IMR-90 (cell line): ENCODE data around the gene ANKRD63. TPM values are rescaled to one million over a fixed set of nuclear protein-coding genes. Genes with fewer than 3 reads are reported as not detected.

Experiments
- ATAC-seq: fragments of 200-7000 bp; cut with Tn5 transposase; 2 replicates; pipeline ENCODE4 v1.9.1; 2020; ENCODE audit warnings: low read depth, mild to moderate bottlenecking, moderate library complexity
- BruUV-seq: library from RNA; stranded (reverse); fragments of 400-500 nt; replicated peaks from 2 replicates; lab custom pipeline; 2021; lab: Mats Ljungman, UMichigan
- CTCF ChIA-PET: fragments of 300-600 bp; formaldehyde crosslinking; extraction: SDS; loops from one replicate; lab custom pipeline; 2021; ENCODE audit warnings: antibody characterized with exemption; lab: Yijun Ruan, JAX
- POLR2A ChIA-PET: fragments of 300-600 bp; sonication (Branson Sonifier 250); formaldehyde crosslinking; loops from one replicate; lab custom pipeline; 2022; ENCODE audit warnings: antibody characterized with exemption; ENCODE audit not compliant: unreplicated experiment; lab: Charles Lee
- DNase-seq: peaks from one replicate; pipeline ENCODE4 v3.0.0; 2013
- H2AFZ ChIP-seq: replicated peaks from 2 replicates; pipeline ENCODE3; 2013; ENCODE audit warnings: low read length, mild to moderate bottlenecking; ENCODE audit not compliant: poor library complexity
- H2AK5ac ChIP-seq: 2 replicates; pipeline ENCODE4 v1.6.1; 2013; ENCODE audit warnings: low read depth, low read length, inconsistent platforms
- H2AK9ac ChIP-seq: replicated peaks from 2 replicates; pipeline ENCODE3; 2013; ENCODE audit warnings: mild to moderate bottlenecking, low read depth, low read length, moderate library complexity; ENCODE audit not compliant: poor library complexity
- H2BK120ac ChIP-seq: 2 replicates; pipeline ENCODE4 v1.6.1; 2013; ENCODE audit warnings: low read depth, low read length, inconsistent platforms
- H2BK15ac ChIP-seq: 3 replicates; pipeline ENCODE4 v1.6.1; 2013; ENCODE audit warnings: low read depth, low read length, inconsistent platforms
- H2BK20ac ChIP-seq: 2 replicates; pipeline ENCODE4 v1.6.1; 2013; ENCODE audit warnings: low read depth, mild to moderate bottlenecking, inconsistent platforms, low read length, moderate library complexity
- H2BK5ac ChIP-seq: 2 replicates; pipeline ENCODE4 v1.6.1; 2013; ENCODE audit warnings: mild to moderate bottlenecking, low read depth, low read length, inconsistent platforms; ENCODE audit not compliant: poor library complexity, severe bottlenecking
- H3K14ac ChIP-seq: replicated peaks from 2 replicates; pipeline ENCODE4 v1.6.1; 2013; ENCODE audit warnings: low read depth, low read length, inconsistent platforms
- H3K18ac ChIP-seq: 2 replicates; pipeline ENCODE4 v1.6.1; 2013; ENCODE audit warnings: low read depth, low read length, control low read depth
- H3K23ac ChIP-seq: 2 replicates; pipeline ENCODE4 v1.6.1; 2013; ENCODE audit warnings: low read depth, low read length, inconsistent platforms
- H3K27ac ChIP-seq: 2 replicates; pipeline ENCODE4 v1.5.1; 2013; ENCODE audit warnings: mild to moderate bottlenecking, control low read depth, low read length; ENCODE audit not compliant: insufficient read depth
- H3K27me3 ChIP-seq: 2 replicates; pipeline ENCODE4 v1.6.1; 2013; ENCODE audit warnings: low read length; ENCODE audit not compliant: control insufficient read depth, insufficient read depth
- H3K36me3 ChIP-seq: 2 replicates; pipeline ENCODE4 v1.6.1; 2013; ENCODE audit warnings: low read length, mixed read lengths; ENCODE audit not compliant: control insufficient read depth, insufficient read depth
- H3K4ac ChIP-seq: 2 replicates; pipeline ENCODE4 v1.6.1; 2013; ENCODE audit warnings: low read depth, low read length, inconsistent platforms
- H3K4me1 ChIP-seq: 2 replicates; pipeline ENCODE4 v1.6.1; 2013; ENCODE audit warnings: low read length, mixed read lengths; ENCODE audit not compliant: control insufficient read depth, insufficient read depth
- H3K4me2 ChIP-seq: 2 replicates; pipeline ENCODE4 v1.6.1; 2013; ENCODE audit warnings: low read depth, mild to moderate bottlenecking, control low read depth, low read length, moderate library complexity
- H3K4me3 ChIP-seq: 2 replicates; pipeline ENCODE4 v1.5.1; 2013; ENCODE audit warnings: low read depth, mild to moderate bottlenecking, control low read depth, low read length, moderate library complexity; ENCODE audit not compliant: insufficient read depth
- H3K56ac ChIP-seq: 2 replicates; pipeline ENCODE4 v1.6.1; 2013; ENCODE audit warnings: low read length, inconsistent platforms; ENCODE audit not compliant: insufficient read depth; ENCODE audit errors: extremely low read depth
- H3K79me1 ChIP-seq, 2 experiments: 2 replicates each; pipeline ENCODE4 v1.6.1; 2013; ENCODE audit warnings: low read length in 2 of 2, inconsistent platforms in 1 of 2, low read depth in 1 of 2
- H3K9ac ChIP-seq: 2 replicates; pipeline ENCODE4 v1.6.1; 2013; ENCODE audit warnings: low read depth, low read length, control low read depth
- H3K9me1 ChIP-seq: 2 replicates; pipeline ENCODE4 v1.6.1; 2013; ENCODE audit warnings: low read length, inconsistent platforms; ENCODE audit not compliant: insufficient read depth
- H3K9me3 ChIP-seq: 2 replicates; pipeline ENCODE4 v1.6.1; 2013; ENCODE audit warnings: low read length; ENCODE audit not compliant: control insufficient read depth, insufficient read depth
- H4K20me1 ChIP-seq: 2 replicates; pipeline ENCODE4 v1.6.1; 2013; ENCODE audit warnings: low read length, inconsistent platforms; ENCODE audit not compliant: insufficient read depth
- H4K5ac ChIP-seq: 2 replicates; pipeline ENCODE4 v1.6.1; 2013; ENCODE audit warnings: mild to moderate bottlenecking, low read depth, low read length, control low read depth
- H4K8ac ChIP-seq, 2 experiments: 2 replicates each; pipeline ENCODE4 v1.6.1; 2013; ENCODE audit warnings: low read depth in 2 of 2, low read length in 2 of 2, control low read depth in 1 of 2, inconsistent platforms in 1 of 2
- H4K91ac ChIP-seq: 2 replicates; pipeline ENCODE4 v1.6.1; 2013; ENCODE audit warnings: low read depth, low read length, inconsistent platforms; ENCODE audit not compliant: insufficient read depth
- BHLHE40 ChIP-seq: fragments of 150-350 bp; IDR thresholded peaks from 2 replicates; pipeline ENCODE4 v1.6.1; 2016; ENCODE audit warnings: mild to moderate bottlenecking, low read depth, low read length
- CEBPB ChIP-seq: IDR thresholded peaks from 2 replicates; pipeline ENCODE4 v1.6.1; 2012; ENCODE audit warnings: low read depth, low read length, improper control_type of control experiment
- CHD1 ChIP-seq: IDR thresholded peaks from 2 replicates; pipeline ENCODE4 v1.6.1; 2012; ENCODE audit warnings: low read depth, low read length, improper control_type of control experiment
- ELK1 ChIP-seq: fragments of 150-350 bp; IDR thresholded peaks from 2 replicates; pipeline ENCODE4 v1.6.1; 2016; ENCODE audit warnings: low read depth, mild to moderate bottlenecking, low read length, moderate library complexity, borderline replicate concordance
- FOS ChIP-seq: fragments of 150-350 bp; IDR thresholded peaks from 2 replicates; pipeline ENCODE4 v1.6.1; 2016; ENCODE audit warnings: low read depth, low read length
- MAFK ChIP-seq: IDR thresholded peaks from 2 replicates; pipeline ENCODE4 v1.6.1; 2012; ENCODE audit warnings: low read depth, low read length, improper control_type of control experiment
- MAZ ChIP-seq: IDR thresholded peaks from 2 replicates; pipeline ENCODE4 v1.6.1; 2012; ENCODE audit warnings: low read depth, mild to moderate bottlenecking, low read length, improper control_type of control experiment, moderate library complexity, borderline replicate concordance
- MXI1 ChIP-seq: IDR thresholded peaks from 2 replicates; pipeline ENCODE4 v1.6.1; 2012; ENCODE audit warnings: low read depth, mild to moderate bottlenecking, low read length, moderate library complexity, borderline replicate concordance
- NFE2L2 ChIP-seq: fragments of 150-350 bp; IDR thresholded peaks from 2 replicates; pipeline ENCODE4 v1.6.1; 2016; ENCODE audit warnings: low read depth, mild to moderate bottlenecking, low read length
- POLR2A ChIP-seq: IDR thresholded peaks from 2 replicates; pipeline ENCODE4 v1.6.1; 2012; ENCODE audit warnings: mild to moderate bottlenecking, low read depth, low read length
- RAD21 ChIP-seq: IDR thresholded peaks from 2 replicates; pipeline ENCODE4 v1.6.1; 2012; ENCODE audit warnings: low read length, improper control_type of control experiment
- RCOR1 ChIP-seq: IDR thresholded peaks from 2 replicates; pipeline ENCODE4 v1.6.1; 2012; ENCODE audit warnings: mild to moderate bottlenecking, low read length, improper control_type of control experiment; ENCODE audit not compliant: insufficient replicate concordance
- RFX5 ChIP-seq: IDR thresholded peaks from 2 replicates; pipeline ENCODE4 v1.8.0; 2012; ENCODE audit warnings: low read depth, mild to moderate bottlenecking, low read length, moderate library complexity
- SMC3 ChIP-seq: fragments of 150-350 bp; IDR thresholded peaks from 2 replicates; pipeline ENCODE4 v1.6.1; 2016; ENCODE audit warnings: low read depth, mild to moderate bottlenecking, antibody characterized with exemption, low read length, moderate library complexity
- USF2 ChIP-seq: fragments of 150-350 bp; IDR thresholded peaks from 2 replicates; pipeline ENCODE4 v1.6.1; 2017; ENCODE audit warnings: mild to moderate bottlenecking, antibody characterized with exemption, low read length, low read depth
- WGBS, 2 experiments: methylation state at CpG; one replicate each; pipeline versions ENCODE4 v1.1.5 to v1.1.7; 2013; ENCODE audit warnings: missing lambda C conversion rate in 2 of 2; ENCODE audit not compliant: insufficient read length in 1 of 2; ENCODE audit errors: extremely low coverage in 2 of 2; 5-methylcytosine and 5-hydroxymethylcytosine counted together
- dilution Hi-C: fragments of 300-500 bp; cut with HindIII; formaldehyde crosslinking; loops from one replicate; pipeline ENCODE4 v1.14.3; 2018; ENCODE audit warnings: low sequenced_read_pairs; ENCODE audit not compliant: unreplicated experiment
- in situ Hi-C: fragments of 300-500 bp; cut with MboI; formaldehyde crosslinking; loops from 3 replicates; pipeline ENCODE4 v1.14.3; 2019; ENCODE audit warnings: low sequenced_read_pairs, inconsistent platforms, mixed read lengths
- intact Hi-C: fragments of 100-400 bp; cut with micrococcal nuclease; formaldehyde crosslinking; loops from 2 replicates; pipeline ENCODE4 v1.10.0; 2022
- polyA plus RNA-seq, 3 experiments: library from polyadenylated mRNA; depleted of rRNA; stranded (reverse); fragments of >200 nt; gene quantifications; 2 replicates each; pipeline ENCODE4 v1.2.3, GENCODE V29; 2012; ENCODE audit warnings: low replicate concordance in 1 of 3
- total RNA-seq: library from RNA; depleted of rRNA; stranded (reverse); fragments of >200 nt; gene quantifications from 2 replicates; pipeline ENCODE4 v1.2.3, GENCODE V29; 2012
- TF ChIP-seq, protein P1 (sequence below): conservative IDR thresholded peaks from 2 replicates; pipeline ENCODE4 v1.5.1; 2012; ENCODE audit warnings: mild to moderate bottlenecking, low read depth, low read length, improper control_type of control experiment

The ANKRD63 gene
- total and polyA plus RNA-seq, 2 of the 4 experiments (the other 2 are of a cell fraction): not detected

GRCh38 chr15:40265875-40266274 is 17.0 kb downstream of the ANKRD63 start:
- Histone ChIP-seq H4K91ac (peak overlapping the region; percentile 75; the same call in 1 of the 2 replicates), H3K18ac (no peak overlapping the region), H3K56ac (no peak overlapping the region), H2BK120ac (peak overlapping the region; percentile 76), H3K14ac (no peak overlapping the region), H3K9ac (no peak overlapping the region), H4K8ac (no peak overlapping the region; a peak in 1 of 4 replicates), H3K4me2 (no peak overlapping the region), H3K36me3 (no peaks in the 10 kb centered on the region), H3K9me3 (no peaks in the 10 kb centered on the region), H2AK9ac (peak overlapping the region; percentile 61), H3K4ac (no peak overlapping the region; the same call in 1 of the 2 replicates), H2AK5ac (peak overlapping the region; percentile 85; the same call in 1 of the 2 replicates), H3K79me1 (no peaks in the 10 kb centered on the region), H3K27me3 (no peaks in the 10 kb centered on the region), H3K4me1 (peaks cover 15% of the 10 kb centered on the region), H2BK15ac (0 out of 3 replicates have a peak overlapping the region, but pooled peaks have one; percentile 47), H2BK20ac (peak overlapping the region; percentile 85), H3K9me1 (peaks cover 12% of the 10 kb centered on the region), H4K20me1 (no peaks in the 10 kb centered on the region), H2BK5ac (peak overlapping the region; percentile 50), H3K4me3 (no peak overlapping the region), H3K27ac (no peak overlapping the region), H4K5ac (no peak overlapping the region; the same call in 1 of the 2 replicates), H3K23ac (no peak overlapping the region), H2AFZ (peak overlapping the region; percentile 99)
- WGBS, 2 experiments: 98% methylated on average over 7 of the region's 20 CpGs; no CpG with 5 or more reads in 1 of the 2 experiments
- ATAC-seq (no peak), DNase-seq (no peak)
- CTCF ChIA-PET: interaction anchor here (1.6 kb wide), 1 partner anchor 48 kb away, joined by 5 read pairs; no protein-coding TSS in a partner anchor
- in situ Hi-C loops: no loop called here
- intact Hi-C loops: no loop called here
- TF ChIP-seq, protein P1, sequence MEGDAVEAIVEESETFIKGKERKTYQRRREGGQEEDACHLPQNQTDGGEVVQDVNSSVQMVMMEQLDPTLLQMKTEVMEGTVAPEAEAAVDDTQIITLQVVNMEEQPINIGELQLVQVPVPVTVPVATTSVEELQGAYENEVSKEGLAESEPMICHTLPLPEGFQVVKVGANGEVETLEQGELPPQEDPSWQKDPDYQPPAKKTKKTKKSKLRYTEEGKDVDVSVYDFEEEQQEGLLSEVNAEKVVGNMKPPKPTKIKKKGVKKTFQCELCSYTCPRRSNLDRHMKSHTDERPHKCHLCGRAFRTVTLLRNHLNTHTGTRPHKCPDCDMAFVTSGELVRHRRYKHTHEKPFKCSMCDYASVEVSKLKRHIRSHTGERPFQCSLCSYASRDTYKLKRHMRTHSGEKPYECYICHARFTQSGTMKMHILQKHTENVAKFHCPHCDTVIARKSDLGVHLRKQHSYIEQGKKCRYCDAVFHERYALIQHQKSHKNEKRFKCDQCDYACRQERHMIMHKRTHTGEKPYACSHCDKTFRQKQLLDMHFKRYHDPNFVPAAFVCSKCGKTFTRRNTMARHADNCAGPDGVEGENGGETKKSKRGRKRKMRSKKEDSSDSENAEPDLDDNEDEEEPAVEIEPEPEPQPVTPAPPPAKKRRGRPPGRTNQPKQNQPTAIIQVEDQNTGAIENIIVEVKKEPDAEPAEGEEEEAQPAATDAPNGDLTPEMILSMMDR: no peak
- TF ChIP-seq CEBPB: no peak
- TF ChIP-seq MAFK: no peak
- TF ChIP-seq CHD1: no peak
- no peak for TF ChIP-seq FOS
- no peak for TF ChIP-seq ELK1
- TF ChIP-seq BHLHE40: no peak
- TF ChIP-seq NFE2L2: no peak
- no peak for TF ChIP-seq SMC3
- no peak for TF ChIP-seq RFX5
- no peak for TF ChIP-seq RCOR1
- no peak for TF ChIP-seq USF2
- no peak for TF ChIP-seq POLR2A
- TF ChIP-seq RAD21: no peak
- no peak for TF ChIP-seq MXI1
- TF ChIP-seq MAZ: no peak
- POLR2A ChIA-PET: no interaction called here
- dilution Hi-C loops: no loop called here
- no TSS peak for BruUV-seq
